Keratinocyte (primary cell): ENCODE measurements around the gene STK32C. TPM values are rescaled to one million over a fixed set of nuclear protein-coding genes. Genes with fewer than 3 reads are reported as not detected.

Experiments
- DNase-seq: peaks from one replicate; pipeline ENCODE4 v3.0.0-alpha.2; 2011; ENCODE audit warnings: low read depth, missing footprints, low spot score
- FAIRE-seq: peaks from 2 replicates; lab custom pipeline; 2011; peaks lifted over from hg19 to GRCh38; lab: Jason Lieb, UNC
- H2AFZ ChIP-seq: 2 replicates; pipeline ENCODE4 v1.6.0; 2012; ENCODE audit warnings: low read length, control low read depth, inconsistent platforms; ENCODE audit not compliant: control insufficient read depth
- H3K27ac ChIP-seq: 2 replicates; pipeline ENCODE4 v1.5.1; 2011; ENCODE audit warnings: low read length; ENCODE audit not compliant: control insufficient read depth, insufficient read depth
- H3K27me3 ChIP-seq: 3 replicates; pipeline ENCODE4 v1.6.0; 2011; ENCODE audit warnings: low read length; ENCODE audit not compliant: control insufficient read depth, insufficient read depth; ENCODE audit errors: extremely low read depth
- H3K36me3 ChIP-seq, 2 experiments: 2 replicates in 1 of 2; 3 replicates in 1 of 2; pipeline ENCODE4 v1.5.1; 2011; ENCODE audit warnings: low read length in 2 of 2, mild to moderate bottlenecking in 1 of 2; ENCODE audit not compliant: control insufficient read depth in 2 of 2, insufficient read depth in 2 of 2; ENCODE audit errors: extremely low read depth in 1 of 2
- H3K4me1 ChIP-seq: 3 replicates; pipeline ENCODE4 v1.5.1; 2011; ENCODE audit warnings: low read length; ENCODE audit not compliant: control insufficient read depth, insufficient read depth; ENCODE audit errors: extremely low read depth
- H3K4me2 ChIP-seq: 3 replicates; pipeline ENCODE4 v1.6.0; 2011; ENCODE audit warnings: low read depth, low read length; ENCODE audit not compliant: control insufficient read depth, insufficient read depth; ENCODE audit errors: extremely low read depth
- H3K4me3 ChIP-seq, 3 experiments: fragments of 200-600 bp in 1 of 3; sonication (generic) in 1 of 3; 2 replicates in 2 of 3; 3 replicates in 1 of 3; pipeline ENCODE4 v1.5.1; 2011 to 2016; ENCODE audit warnings: low read length in 3 of 3, mild to moderate bottlenecking in 3 of 3, control low read depth in 2 of 3, inconsistent platforms in 1 of 3, low read depth in 1 of 3, mixed read lengths in 1 of 3, mixed run types in 1 of 3, moderate library complexity in 1 of 3; ENCODE audit not compliant: control insufficient read depth in 2 of 3, insufficient read depth in 2 of 3; ENCODE audit errors: extremely low read depth in 1 of 3
- H3K79me2 ChIP-seq: 2 replicates; pipeline ENCODE4 v1.6.0; 2012; ENCODE audit warnings: low read length; ENCODE audit not compliant: control insufficient read depth, insufficient read depth
- H3K9ac ChIP-seq: 3 replicates; pipeline ENCODE4 v1.6.0; 2011; ENCODE audit warnings: low read length; ENCODE audit not compliant: control insufficient read depth, insufficient read depth; ENCODE audit errors: extremely low read depth
- H3K9me1 ChIP-seq: 3 replicates; pipeline ENCODE4 v1.6.0; 2011; ENCODE audit warnings: low read length; ENCODE audit not compliant: control insufficient read depth, insufficient read depth; ENCODE audit errors: extremely low read depth
- H3K9me3 ChIP-seq: 2 replicates; pipeline ENCODE4 v1.5.1; 2012; ENCODE audit warnings: low read depth, low read length; ENCODE audit not compliant: control insufficient read depth
- H4K20me1 ChIP-seq: 3 replicates; pipeline ENCODE4 v1.6.0; 2011; ENCODE audit warnings: low read length; ENCODE audit not compliant: control insufficient read depth, insufficient read depth; ENCODE audit errors: extremely low read depth
- EZH2 ChIP-seq: IDR thresholded peaks from one replicate; pipeline ENCODE4 v1.6.1; 2012; ENCODE audit warnings: inconsistent platforms, mild to moderate bottlenecking, low read length, moderate library complexity
- dilution Hi-C: fragments of 300-500 bp; cut with MboI; formaldehyde crosslinking; loops from one replicate; pipeline ENCODE4 v1.7.0; 2020; ENCODE audit warnings: low sequenced_read_pairs; ENCODE audit not compliant: extremely low pct_ligation_motif_present
- polyA plus RNA-seq, 5 experiments: library from polyadenylated mRNA; depleted of rRNA in 3 of 5; stranded (reverse) in 3 of 5; stranded (forward) in 1 of 5; unstranded in 1 of 5; fragments of >200 nt; gene quantifications; 1 replicate in 1 of 5; 2 replicates in 3 of 5; 3 replicates in 1 of 5; pipeline versions ENCODE4 v1.2.1 to v1.2.3, GENCODE V29; 2011 to 2012; ENCODE audit warnings: missing spikeins in 2 of 5, low read depth in 1 of 5, low replicate concordance in 1 of 5
- TF ChIP-seq, protein P1 (sequence below), 3 experiments: IDR thresholded peaks in 1 of 3; conservative IDR thresholded peaks in 1 of 3; optimal IDR thresholded peaks in 1 of 3; 2 replicates in 2 of 3; 3 replicates in 1 of 3; pipeline versions ENCODE3 to v1.5.1; 2011; ENCODE audit warnings: low read length in 3 of 3, mild to moderate bottlenecking in 3 of 3, moderate library complexity in 2 of 3, control low read depth in 1 of 3, inconsistent platforms in 1 of 3; ENCODE audit not compliant: insufficient read depth in 2 of 3; ENCODE audit errors: extremely low read depth in 1 of 3

Gene STK32C
- polyA plus RNA-seq, 1 donor (not counting 4 experiments of a cell fraction or from before 2014, with no cell fraction given) = 4.1 TPM

DNA sequence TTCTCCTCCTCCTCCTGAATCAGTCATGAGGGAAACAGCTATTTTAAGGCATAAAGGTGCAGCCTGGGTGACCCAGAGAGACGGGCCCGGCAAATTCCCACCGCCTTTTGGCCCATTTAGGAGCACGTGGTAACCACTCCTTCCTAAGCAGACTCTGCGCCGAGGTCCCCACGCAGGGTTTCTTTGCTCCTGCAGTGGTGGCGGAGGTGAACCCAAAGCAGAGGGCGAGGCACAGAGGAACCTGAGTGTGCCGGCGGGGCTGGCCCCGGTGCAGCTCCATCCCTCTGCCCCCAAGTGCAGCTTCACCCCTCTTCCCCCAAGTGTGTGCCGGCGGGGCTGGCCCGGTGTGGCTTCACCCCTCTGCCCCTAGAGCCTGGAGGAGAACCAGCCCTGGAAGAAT lies 70.4 kb downstream of the STK32C start:
- H4K20me1 ChIP-seq = no peaks in the 10 kb centered on the region
- H3K4me2 ChIP-seq = no peak overlapping the region
- H3K9ac ChIP-seq = no peak overlapping the region
- dilution Hi-C loops = no loop called here
- H3K9me3 ChIP-seq = no peaks in the 10 kb centered on the region
- DNase-seq (no peak), FAIRE-seq (no peak)
- H3K4me3 ChIP-seq = no peak overlapping the region
- no peaks in the 10 kb centered on the region for H3K79me2 ChIP-seq
- no peak overlapping the region for H2AFZ ChIP-seq
- TF ChIP-seq EZH2 = no peak
- TF ChIP-seq, protein P1, sequence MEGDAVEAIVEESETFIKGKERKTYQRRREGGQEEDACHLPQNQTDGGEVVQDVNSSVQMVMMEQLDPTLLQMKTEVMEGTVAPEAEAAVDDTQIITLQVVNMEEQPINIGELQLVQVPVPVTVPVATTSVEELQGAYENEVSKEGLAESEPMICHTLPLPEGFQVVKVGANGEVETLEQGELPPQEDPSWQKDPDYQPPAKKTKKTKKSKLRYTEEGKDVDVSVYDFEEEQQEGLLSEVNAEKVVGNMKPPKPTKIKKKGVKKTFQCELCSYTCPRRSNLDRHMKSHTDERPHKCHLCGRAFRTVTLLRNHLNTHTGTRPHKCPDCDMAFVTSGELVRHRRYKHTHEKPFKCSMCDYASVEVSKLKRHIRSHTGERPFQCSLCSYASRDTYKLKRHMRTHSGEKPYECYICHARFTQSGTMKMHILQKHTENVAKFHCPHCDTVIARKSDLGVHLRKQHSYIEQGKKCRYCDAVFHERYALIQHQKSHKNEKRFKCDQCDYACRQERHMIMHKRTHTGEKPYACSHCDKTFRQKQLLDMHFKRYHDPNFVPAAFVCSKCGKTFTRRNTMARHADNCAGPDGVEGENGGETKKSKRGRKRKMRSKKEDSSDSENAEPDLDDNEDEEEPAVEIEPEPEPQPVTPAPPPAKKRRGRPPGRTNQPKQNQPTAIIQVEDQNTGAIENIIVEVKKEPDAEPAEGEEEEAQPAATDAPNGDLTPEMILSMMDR (optimal IDR thresholded peaks at IDR 0.05 in 1 of 3, IDR thresholded peaks at IDR 0.05 in 1 of 3, conservative IDR thresholded peaks at IDR 0.05 in 1 of 3; ENCODE audit: extremely low read depth in 1 of 3, insufficient read depth in 2 of 3, low read length in 3 of 3) = no peak
- H3K36me3 ChIP-seq = no peaks in the 10 kb centered on the region
- H3K4me1 ChIP-seq = no peaks in the 10 kb centered on the region
- no peak overlapping the region for H3K27ac ChIP-seq
- H3K27me3 ChIP-seq = no peaks in the 10 kb centered on the region
- no peaks in the 10 kb centered on the region for H3K9me1 ChIP-seq

DNA sequence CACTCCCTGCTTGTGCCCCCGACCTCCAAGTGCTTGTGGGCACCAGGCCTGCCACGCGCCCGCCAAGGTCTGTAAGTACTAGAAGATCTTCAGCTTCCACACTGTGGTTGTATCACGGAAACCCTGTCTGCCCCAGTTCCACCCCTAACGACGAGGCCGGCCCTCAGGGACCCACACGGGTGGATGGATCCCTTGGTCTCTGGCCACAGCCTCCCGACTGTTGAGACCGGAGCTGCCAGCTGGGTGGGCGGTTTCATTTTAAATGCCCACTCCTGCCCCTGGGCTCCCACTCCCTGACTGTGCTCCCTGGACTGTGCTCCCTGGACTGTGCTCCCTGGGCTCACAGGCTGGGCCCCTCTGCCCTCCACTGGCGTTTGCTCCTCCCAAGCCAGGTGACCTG lies 70.9 kb downstream of the STK32C start:
- Histone ChIP-seq H3K36me3 (no peaks in the 10 kb centered on the region), H3K9me1 (no peaks in the 10 kb centered on the region), H3K9ac (no peak overlapping the region), H2AFZ (no peak overlapping the region), H3K27me3 (no peaks in the 10 kb centered on the region), H3K4me1 (no peaks in the 10 kb centered on the region), H3K27ac (no peak overlapping the region), H3K79me2 (no peaks in the 10 kb centered on the region), H3K4me3 (no peak overlapping the region), H4K20me1 (no peaks in the 10 kb centered on the region), H3K9me3 (no peaks in the 10 kb centered on the region), H3K4me2 (no peak overlapping the region)
- no peak for FAIRE-seq
- dilution Hi-C loops = no loop called here
- no peak for DNase-seq
- no peak for TF ChIP-seq EZH2
- TF ChIP-seq, protein P1 (optimal IDR thresholded peaks at IDR 0.05 in 1 of 3, IDR thresholded peaks at IDR 0.05 in 1 of 3, conservative IDR thresholded peaks at IDR 0.05 in 1 of 3; ENCODE audit: extremely low read depth in 1 of 3, insufficient read depth in 2 of 3, low read length in 3 of 3) = no peak
